ENCODE data around the gene NFKBIB. TPM values are rescaled to one million over a fixed set of nuclear protein-coding genes. Genes with fewer than 3 reads are reported as not detected.

NFKBIB gene
- total and polyA plus RNA-seq, 2 of the 13 experiments (the other 11 are each of a cell fraction or from before 2014, with no cell fraction given) = 8.6 to 14.9 TPM

DNA sequence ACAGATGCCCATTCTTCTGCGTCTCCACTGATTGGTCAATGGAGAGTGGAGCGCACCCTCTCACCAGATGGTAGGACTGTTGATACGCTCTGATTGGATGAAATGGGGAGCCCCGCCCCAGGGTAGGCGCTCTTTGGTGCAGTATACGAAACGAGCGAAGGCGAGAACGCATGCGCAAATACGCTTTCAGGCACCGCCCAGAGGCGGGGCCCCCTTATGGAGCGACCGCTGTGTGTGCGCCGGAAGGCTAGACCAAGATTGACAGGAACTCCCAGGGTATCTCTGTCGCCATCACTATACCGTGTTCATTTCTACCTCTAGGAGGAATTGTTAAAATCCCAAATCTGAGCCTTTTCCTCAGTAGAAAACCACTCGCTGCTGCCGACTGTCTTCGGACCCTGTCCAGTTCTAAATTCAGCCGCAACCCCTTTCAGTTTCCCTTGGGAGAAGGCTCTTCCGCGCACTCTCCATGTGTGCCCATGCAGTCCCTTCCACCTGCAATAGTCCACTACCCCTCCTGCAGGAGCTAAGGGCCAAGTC is 49.3 kb upstream of the NFKBIB start (continued):
- TF ChIP-seq SP1 (IDR thresholded peaks at IDR 0.05) (no peak), SP1 (CRISPR knock-in tag; IDR thresholded peaks at IDR 0.05) (no peak; the same call in 1 of the 2 replicates), GTF3A (CRISPR knock-in tag; conservative IDR thresholded peaks at IDR 0.05) (no peak), SNAPC4 (CRISPR knock-in tag; IDR thresholded peaks at IDR 0.05) (no peak), ARNT2 (CRISPR knock-in tag; IDR thresholded peaks at IDR 0.05; ENCODE audit: low read depth) (no peak), NPAS2 (CRISPR knock-in tag; IDR thresholded peaks at IDR 0.05; ENCODE audit: borderline replicate concordance) (no peak), ZNF652 (CRISPR knock-in tag; IDR thresholded peaks at IDR 0.05; ENCODE audit: borderline replicate concordance, low read depth) (no peak), MLLT10 (CRISPR knock-in tag; IDR thresholded peaks at IDR 0.05) (no peak), ZMAT5 (CRISPR knock-in tag; IDR thresholded peaks at IDR 0.05; ENCODE audit: borderline replicate concordance, low read depth) (no peak), IRF1 (CRISPR knock-in tag; IDR thresholded peaks at IDR 0.05; ENCODE audit: low read depth) (no peak), SIN3A (IDR thresholded peaks at IDR 0.05; ENCODE audit: borderline replicate concordance, low read depth, low read length) (peak; percentile 27; the same call in 1 of the 2 replicates), ZNF644 (CRISPR knock-in tag; IDR thresholded peaks at IDR 0.05; ENCODE audit: low read depth) (no peak), ZFP36 (IDR thresholded peaks at IDR 0.05; ENCODE audit: borderline replicate concordance, low read depth, low read length, partially characterized antibody) (no peak)
- TF ChIP-seq, protein P1, sequence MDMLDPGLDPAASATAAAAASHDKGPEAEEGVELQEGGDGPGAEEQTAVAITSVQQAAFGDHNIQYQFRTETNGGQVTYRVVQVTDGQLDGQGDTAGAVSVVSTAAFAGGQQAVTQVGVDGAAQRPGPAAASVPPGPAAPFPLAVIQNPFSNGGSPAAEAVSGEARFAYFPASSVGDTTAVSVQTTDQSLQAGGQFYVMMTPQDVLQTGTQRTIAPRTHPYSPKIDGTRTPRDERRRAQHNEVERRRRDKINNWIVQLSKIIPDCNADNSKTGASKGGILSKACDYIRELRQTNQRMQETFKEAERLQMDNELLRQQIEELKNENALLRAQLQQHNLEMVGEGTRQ (IDR thresholded peaks at IDR 0.05; ENCODE audit: low read depth, low read length) = no peak
- TF ChIP-seq, protein P1 (CRISPR knock-in tag; IDR thresholded peaks at IDR 0.05; ENCODE audit: borderline replicate concordance) = no peak
- TF ChIP-seq, protein P2, sequence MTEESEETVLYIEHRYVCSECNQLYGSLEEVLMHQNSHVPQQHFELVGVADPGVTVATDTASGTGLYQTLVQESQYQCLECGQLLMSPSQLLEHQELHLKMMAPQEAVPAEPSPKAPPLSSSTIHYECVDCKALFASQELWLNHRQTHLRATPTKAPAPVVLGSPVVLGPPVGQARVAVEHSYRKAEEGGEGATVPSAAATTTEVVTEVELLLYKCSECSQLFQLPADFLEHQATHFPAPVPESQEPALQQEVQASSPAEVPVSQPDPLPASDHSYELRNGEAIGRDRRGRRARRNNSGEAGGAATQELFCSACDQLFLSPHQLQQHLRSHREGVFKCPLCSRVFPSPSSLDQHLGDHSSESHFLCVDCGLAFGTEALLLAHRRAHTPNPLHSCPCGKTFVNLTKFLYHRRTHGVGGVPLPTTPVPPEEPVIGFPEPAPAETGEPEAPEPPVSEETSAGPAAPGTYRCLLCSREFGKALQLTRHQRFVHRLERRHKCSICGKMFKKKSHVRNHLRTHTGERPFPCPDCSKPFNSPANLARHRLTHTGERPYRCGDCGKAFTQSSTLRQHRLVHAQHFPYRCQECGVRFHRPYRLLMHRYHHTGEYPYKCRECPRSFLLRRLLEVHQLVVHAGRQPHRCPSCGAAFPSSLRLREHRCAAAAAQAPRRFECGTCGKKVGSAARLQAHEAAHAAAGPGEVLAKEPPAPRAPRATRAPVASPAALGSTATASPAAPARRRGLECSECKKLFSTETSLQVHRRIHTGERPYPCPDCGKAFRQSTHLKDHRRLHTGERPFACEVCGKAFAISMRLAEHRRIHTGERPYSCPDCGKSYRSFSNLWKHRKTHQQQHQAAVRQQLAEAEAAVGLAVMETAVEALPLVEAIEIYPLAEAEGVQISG (CRISPR knock-in tag; IDR thresholded peaks at IDR 0.05) = peak; percentile 18; the same call in 1 of the 2 replicates
